PFSK-1 (cell line): ENCODE measurements around the gene MED9.

Source experiments
- FOXP2 ChIP-seq: optimal IDR thresholded peaks from 2 replicates; pipeline ENCODE3; 2011; ENCODE audit warnings: borderline replicate concordance, control low read depth, inconsistent platforms; ENCODE audit not compliant: insufficient read depth; ENCODE audit errors: extremely low read length, extremely low read depth
- POLR2AphosphoS5 ChIP-seq: IDR thresholded peaks from 2 replicates; pipeline ENCODE4 v1.6.1; 2012; ENCODE audit warnings: low read depth, mild to moderate bottlenecking, control low read depth, low read length, moderate library complexity
- SIN3A ChIP-seq: IDR thresholded peaks from 2 replicates; pipeline ENCODE4 v1.6.1; 2012; ENCODE audit warnings: mild to moderate bottlenecking, low read length, moderate library complexity, borderline replicate concordance; ENCODE audit not compliant: insufficient read depth
- TAF1 ChIP-seq: IDR thresholded peaks from 2 replicates; pipeline ENCODE4 v1.6.1; 2012; ENCODE audit warnings: low read length, control low read depth, borderline replicate concordance; ENCODE audit not compliant: insufficient read depth
- TF ChIP-seq, protein P1 (sequence below), 2 experiments: IDR thresholded peaks; 2 replicates each; pipeline versions ENCODE4 v1.6.1 to v1.8.0; 2011 to 2012; ENCODE audit warnings: low read depth in 2 of 2, low read length in 2 of 2, control low read depth in 1 of 2, inconsistent platforms in 1 of 2, mild to moderate bottlenecking in 1 of 2, moderate library complexity in 1 of 2; ENCODE audit not compliant: insufficient read depth in 1 of 2

The MED9 gene

DNA sequence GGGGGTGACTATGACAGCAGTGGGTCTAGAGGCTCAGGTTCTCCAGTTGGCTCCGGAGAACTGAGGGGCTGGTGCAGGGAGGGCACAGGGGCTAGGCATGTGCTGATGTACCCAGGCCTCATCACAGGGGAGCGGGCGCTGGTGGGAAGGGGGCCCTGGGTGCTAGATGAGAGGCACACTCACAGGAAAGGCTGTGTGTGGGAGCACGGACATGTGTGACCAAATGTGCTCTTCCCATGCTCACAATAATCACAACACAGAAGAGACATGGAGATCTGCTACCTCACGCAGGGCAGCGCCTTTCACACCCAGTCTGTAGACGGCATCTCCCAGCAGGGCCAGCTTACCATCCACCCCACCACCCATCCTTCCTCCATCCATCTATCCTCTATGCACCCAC is 36.8 kb downstream of the MED9 start:
- TF ChIP-seq, protein P1, sequence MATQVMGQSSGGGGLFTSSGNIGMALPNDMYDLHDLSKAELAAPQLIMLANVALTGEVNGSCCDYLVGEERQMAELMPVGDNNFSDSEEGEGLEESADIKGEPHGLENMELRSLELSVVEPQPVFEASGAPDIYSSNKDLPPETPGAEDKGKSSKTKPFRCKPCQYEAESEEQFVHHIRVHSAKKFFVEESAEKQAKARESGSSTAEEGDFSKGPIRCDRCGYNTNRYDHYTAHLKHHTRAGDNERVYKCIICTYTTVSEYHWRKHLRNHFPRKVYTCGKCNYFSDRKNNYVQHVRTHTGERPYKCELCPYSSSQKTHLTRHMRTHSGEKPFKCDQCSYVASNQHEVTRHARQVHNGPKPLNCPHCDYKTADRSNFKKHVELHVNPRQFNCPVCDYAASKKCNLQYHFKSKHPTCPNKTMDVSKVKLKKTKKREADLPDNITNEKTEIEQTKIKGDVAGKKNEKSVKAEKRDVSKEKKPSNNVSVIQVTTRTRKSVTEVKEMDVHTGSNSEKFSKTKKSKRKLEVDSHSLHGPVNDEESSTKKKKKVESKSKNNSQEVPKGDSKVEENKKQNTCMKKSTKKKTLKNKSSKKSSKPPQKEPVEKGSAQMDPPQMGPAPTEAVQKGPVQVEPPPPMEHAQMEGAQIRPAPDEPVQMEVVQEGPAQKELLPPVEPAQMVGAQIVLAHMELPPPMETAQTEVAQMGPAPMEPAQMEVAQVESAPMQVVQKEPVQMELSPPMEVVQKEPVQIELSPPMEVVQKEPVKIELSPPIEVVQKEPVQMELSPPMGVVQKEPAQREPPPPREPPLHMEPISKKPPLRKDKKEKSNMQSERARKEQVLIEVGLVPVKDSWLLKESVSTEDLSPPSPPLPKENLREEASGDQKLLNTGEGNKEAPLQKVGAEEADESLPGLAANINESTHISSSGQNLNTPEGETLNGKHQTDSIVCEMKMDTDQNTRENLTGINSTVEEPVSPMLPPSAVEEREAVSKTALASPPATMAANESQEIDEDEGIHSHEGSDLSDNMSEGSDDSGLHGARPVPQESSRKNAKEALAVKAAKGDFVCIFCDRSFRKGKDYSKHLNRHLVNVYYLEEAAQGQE (IDR thresholded peaks at IDR 0.05; ENCODE audit: insufficient read depth in 1 of 2, low read depth in 2 of 2, low read length in 2 of 2) = no peak
- no peak for TF ChIP-seq TAF1
- TF ChIP-seq POLR2AphosphoS5 = no peak
- no peak for TF ChIP-seq SIN3A
- TF ChIP-seq FOXP2 = no peak

DNA sequence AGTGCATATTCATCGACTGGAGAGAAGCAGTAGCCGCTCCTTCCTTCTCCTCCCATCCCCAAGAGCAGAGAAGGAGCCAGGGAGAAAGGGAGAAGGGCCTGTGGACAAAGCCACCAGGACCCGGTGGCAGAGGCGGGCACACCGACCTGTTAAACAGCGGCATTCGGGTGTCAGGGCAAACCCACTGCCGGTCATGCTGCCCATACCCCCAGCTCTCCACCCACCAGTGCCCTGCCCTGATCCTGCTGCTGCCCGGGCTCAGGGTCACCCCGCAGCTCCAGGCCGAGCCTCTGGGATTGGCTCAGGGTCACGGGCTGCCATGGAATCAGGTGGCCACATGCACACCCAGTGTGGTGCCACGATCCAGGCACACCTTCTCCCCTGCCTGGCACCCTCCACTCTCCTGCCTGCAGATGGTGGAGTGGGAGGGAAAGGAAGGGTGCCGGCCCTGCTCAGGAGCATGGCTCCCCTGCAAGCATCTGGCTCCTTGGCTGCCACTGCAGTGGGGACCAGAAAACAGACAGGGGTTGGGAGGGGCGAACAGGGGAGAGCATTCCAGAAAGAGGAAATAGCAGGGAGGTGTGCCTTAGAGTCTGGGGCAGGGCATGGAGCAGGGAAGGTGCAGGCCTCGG is 37.7 kb downstream of the MED9 start:
- TF ChIP-seq SIN3A (no peak), POLR2AphosphoS5 (no peak), TAF1 (no peak)

DNA sequence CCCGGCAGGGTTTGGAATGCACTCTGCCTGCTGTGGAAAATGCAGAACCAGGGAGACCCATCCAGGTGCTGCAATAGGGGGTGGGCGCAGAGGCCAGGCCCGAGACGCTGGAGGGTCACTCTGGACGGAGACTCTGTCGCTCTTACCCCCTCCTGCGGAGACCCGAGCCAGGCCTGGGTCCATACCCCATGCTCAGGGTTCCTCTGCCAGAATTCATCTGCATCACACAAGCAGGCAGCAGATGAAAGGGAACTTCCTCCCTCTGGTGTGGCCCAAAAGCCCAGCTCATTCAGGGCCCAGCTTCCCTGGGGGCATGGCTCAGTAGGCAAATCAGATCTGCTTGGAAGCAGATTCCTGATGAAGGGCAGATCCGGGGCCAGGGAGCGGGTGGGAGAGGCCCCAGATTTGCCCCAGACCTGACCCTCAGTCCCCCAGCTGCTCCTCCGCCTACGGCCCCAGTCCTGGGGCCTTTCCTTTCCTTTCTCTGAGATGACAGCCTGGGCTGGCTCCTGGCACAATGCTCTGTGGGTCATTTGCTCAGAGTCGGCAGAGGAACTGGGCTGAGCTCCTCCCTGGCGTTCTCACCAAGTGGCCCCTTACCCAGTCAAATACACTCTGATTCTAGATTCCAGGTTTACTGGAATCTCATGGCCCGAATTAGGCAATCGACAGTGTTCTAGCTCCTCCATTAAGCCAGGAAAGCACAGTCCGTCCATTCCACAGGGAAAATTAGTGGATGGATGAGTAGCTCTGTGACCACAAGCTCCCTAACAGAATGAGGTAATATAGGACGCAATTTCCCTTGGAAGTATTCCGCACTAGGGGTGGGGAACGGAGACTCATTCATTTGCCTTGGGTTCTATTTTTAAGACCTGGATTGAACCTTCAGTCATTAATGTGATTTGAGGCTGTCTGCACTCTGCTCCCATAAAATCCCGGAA is 38.5 kb downstream of the MED9 start:
- TF ChIP-seq FOXP2 = no peak
- no peak for TF ChIP-seq TAF1
- no peak for TF ChIP-seq POLR2AphosphoS5
- TF ChIP-seq, protein P1 (IDR thresholded peaks at IDR 0.05; ENCODE audit: insufficient read depth in 1 of 2, low read depth in 2 of 2, low read length in 2 of 2) = no peak
- TF ChIP-seq SIN3A = no peak

DNA sequence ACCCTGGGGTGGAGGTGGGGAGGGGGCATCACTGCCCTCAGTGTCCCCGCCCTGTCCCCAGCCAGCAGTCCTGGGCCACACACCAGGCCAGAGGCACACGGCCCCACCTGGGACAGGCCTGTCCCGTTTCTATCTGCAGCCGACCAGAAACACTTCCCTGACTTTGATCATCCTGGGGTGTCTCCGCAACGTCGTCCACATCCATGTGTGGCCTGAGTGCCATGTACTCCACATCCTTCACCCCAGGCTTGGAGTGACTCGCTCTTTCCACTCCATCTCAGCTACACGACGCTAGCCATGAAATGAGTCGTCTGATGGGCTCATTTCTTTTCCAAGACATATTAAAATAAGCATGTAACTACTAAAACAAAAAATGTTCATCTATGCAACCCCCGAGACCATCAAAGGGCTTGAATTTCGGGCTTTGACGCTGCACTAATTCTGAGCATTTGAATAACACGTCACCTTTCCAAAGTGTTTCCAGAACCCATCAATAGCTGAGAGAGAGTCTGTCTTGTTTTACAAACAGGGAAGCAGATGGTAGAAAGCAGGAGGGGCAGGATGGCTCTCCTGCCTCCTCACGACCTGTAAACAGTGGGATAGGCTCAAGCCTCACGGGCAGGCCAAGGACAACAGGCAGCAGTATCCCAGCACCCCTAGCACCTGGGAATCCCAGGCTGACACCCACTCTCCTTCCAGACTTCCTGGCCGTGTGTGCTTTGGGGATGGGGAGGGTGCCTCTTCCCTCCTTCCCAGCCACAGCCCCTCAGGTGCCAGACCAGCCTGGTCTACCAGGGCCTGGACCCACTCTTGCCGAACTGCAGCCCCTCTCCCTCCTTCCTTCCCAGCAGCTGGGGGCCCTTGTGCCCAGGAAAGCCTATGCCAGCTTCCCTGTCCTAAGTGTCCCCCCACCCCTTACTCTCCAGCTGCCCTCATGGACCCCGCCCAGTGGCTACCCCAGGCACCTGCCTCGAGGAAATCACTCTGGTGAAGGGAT is 39.4 kb downstream of the MED9 start:
- TF ChIP-seq POLR2AphosphoS5 = no peak
- TF ChIP-seq, protein P1 (IDR thresholded peaks at IDR 0.05; ENCODE audit: insufficient read depth in 1 of 2, low read depth in 2 of 2, low read length in 2 of 2) = no peak
- no peak for TF ChIP-seq FOXP2
- no peak for TF ChIP-seq TAF1
- TF ChIP-seq SIN3A = no peak
